WTC11 (cell line): ENCODE measurements around the gene CAMK2B.

ENCODE experiments used
- ELF4 ChIP-seq: sonication (generic); formaldehyde crosslinking; IDR thresholded peaks from 2 replicates; pipeline ENCODE4 v1.8.1; 2022; ENCODE audit warnings: low read depth, mild to moderate bottlenecking, moderate library complexity, missing genetic modification reagents
- ESRRA ChIP-seq: sonication (generic); formaldehyde crosslinking; IDR thresholded peaks from 2 replicates; pipeline ENCODE4 v1.8.1; 2022; ENCODE audit warnings: mild to moderate bottlenecking, missing genetic modification reagents, borderline replicate concordance
- ETV6 ChIP-seq: sonication (generic); formaldehyde crosslinking; IDR thresholded peaks from 2 replicates; pipeline ENCODE4 v1.8.1; 2022; ENCODE audit warnings: mild to moderate bottlenecking, missing genetic modification reagents
- FOXJ3 ChIP-seq: sonication (generic); formaldehyde crosslinking; IDR thresholded peaks from 2 replicates; pipeline ENCODE4 v1.9.0; 2021; ENCODE audit warnings: missing genetic modification reagents, mild to moderate bottlenecking, borderline replicate concordance
- NFATC4 ChIP-seq: fragments of 250-450 bp; sonication (Bioruptor Pico); IDR thresholded peaks from 2 replicates; pipeline ENCODE4 v1.9.0; 2021; ENCODE audit warnings: mild to moderate bottlenecking
- NFE2L1 ChIP-seq: sonication (generic); formaldehyde crosslinking; IDR thresholded peaks from 2 replicates; pipeline ENCODE4 v1.8.1; 2023; ENCODE audit warnings: missing genetic modification reagents
- SMAD4 ChIP-seq: sonication (generic); formaldehyde crosslinking; IDR thresholded peaks from 2 replicates; pipeline ENCODE4 v1.8.0; 2022; ENCODE audit warnings: mild to moderate bottlenecking, missing genetic modification reagents
- SP1 ChIP-seq: sonication (generic); formaldehyde crosslinking; conservative IDR thresholded peaks from 2 replicates; pipeline ENCODE4 v1.8.1; 2022; ENCODE audit warnings: missing genetic modification reagents
- TF ChIP-seq, protein P1 (sequence below): fragments of 200-600 bp; IDR thresholded peaks from 2 replicates; pipeline ENCODE4 v1.8.0; 2022; ENCODE audit warnings: antibody characterized with exemption
- TF ChIP-seq, protein P2 (sequence below): sonication (generic); formaldehyde crosslinking; IDR thresholded peaks from 2 replicates; pipeline ENCODE4 v1.8.1; 2023; ENCODE audit warnings: mild to moderate bottlenecking, missing genetic modification reagents, moderate library complexity
- TF ChIP-seq, protein P3 (sequence below): sonication (generic); formaldehyde crosslinking; IDR thresholded peaks from 2 replicates; pipeline ENCODE4 v1.8.1; 2022; ENCODE audit warnings: mild to moderate bottlenecking, missing genetic modification reagents, moderate library complexity, borderline replicate concordance
- TF ChIP-seq, protein P4 (sequence below): sonication (generic); formaldehyde crosslinking; conservative IDR thresholded peaks from 2 replicates; pipeline ENCODE4 v1.8.1; 2022; ENCODE audit warnings: mild to moderate bottlenecking, missing genetic modification reagents
- TF ChIP-seq, protein P5 (sequence below): sonication (generic); formaldehyde crosslinking; IDR thresholded peaks from 2 replicates; pipeline ENCODE4 v1.8.1; 2023; ENCODE audit warnings: mild to moderate bottlenecking, missing genetic modification reagents, moderate library complexity

DNA sequence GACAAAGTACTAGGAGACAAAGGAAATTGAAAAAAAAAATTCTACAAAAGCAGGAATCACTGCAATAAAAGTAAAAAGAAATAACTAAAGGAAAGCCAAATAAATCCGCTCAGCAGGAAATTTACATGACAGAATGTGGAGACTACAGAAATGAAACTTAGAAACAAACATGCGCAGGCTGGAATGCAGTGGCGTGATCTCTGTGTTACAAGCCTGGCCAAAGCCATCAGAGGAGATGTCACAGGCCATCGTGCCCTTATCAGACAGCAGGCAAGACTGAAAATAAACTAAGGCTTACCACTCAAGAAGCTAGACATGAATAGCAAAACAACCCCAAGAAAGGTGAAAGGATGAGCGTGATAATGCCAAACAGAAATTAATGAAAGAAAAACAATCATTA lies 6.3 kb upstream of the CAMK2B start:
- TF ChIP-seq, protein P1, sequence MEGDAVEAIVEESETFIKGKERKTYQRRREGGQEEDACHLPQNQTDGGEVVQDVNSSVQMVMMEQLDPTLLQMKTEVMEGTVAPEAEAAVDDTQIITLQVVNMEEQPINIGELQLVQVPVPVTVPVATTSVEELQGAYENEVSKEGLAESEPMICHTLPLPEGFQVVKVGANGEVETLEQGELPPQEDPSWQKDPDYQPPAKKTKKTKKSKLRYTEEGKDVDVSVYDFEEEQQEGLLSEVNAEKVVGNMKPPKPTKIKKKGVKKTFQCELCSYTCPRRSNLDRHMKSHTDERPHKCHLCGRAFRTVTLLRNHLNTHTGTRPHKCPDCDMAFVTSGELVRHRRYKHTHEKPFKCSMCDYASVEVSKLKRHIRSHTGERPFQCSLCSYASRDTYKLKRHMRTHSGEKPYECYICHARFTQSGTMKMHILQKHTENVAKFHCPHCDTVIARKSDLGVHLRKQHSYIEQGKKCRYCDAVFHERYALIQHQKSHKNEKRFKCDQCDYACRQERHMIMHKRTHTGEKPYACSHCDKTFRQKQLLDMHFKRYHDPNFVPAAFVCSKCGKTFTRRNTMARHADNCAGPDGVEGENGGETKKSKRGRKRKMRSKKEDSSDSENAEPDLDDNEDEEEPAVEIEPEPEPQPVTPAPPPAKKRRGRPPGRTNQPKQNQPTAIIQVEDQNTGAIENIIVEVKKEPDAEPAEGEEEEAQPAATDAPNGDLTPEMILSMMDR = no peak
- no peak for TF ChIP-seq FOXJ3 (CRISPR knock-in tag)
- TF ChIP-seq NFATC4 (CRISPR knock-in tag) = no peak
- TF ChIP-seq, protein P2, sequence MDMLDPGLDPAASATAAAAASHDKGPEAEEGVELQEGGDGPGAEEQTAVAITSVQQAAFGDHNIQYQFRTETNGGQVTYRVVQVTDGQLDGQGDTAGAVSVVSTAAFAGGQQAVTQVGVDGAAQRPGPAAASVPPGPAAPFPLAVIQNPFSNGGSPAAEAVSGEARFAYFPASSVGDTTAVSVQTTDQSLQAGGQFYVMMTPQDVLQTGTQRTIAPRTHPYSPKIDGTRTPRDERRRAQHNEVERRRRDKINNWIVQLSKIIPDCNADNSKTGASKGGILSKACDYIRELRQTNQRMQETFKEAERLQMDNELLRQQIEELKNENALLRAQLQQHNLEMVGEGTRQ (CRISPR knock-in tag) = no peak
- TF ChIP-seq, protein P3, sequence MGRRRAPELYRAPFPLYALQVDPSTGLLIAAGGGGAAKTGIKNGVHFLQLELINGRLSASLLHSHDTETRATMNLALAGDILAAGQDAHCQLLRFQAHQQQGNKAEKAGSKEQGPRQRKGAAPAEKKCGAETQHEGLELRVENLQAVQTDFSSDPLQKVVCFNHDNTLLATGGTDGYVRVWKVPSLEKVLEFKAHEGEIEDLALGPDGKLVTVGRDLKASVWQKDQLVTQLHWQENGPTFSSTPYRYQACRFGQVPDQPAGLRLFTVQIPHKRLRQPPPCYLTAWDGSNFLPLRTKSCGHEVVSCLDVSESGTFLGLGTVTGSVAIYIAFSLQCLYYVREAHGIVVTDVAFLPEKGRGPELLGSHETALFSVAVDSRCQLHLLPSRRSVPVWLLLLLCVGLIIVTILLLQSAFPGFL = no peak
- TF ChIP-seq, protein P4, sequence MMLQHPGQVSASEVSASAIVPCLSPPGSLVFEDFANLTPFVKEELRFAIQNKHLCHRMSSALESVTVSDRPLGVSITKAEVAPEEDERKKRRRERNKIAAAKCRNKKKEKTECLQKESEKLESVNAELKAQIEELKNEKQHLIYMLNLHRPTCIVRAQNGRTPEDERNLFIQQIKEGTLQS (CRISPR knock-in tag) = no peak
- TF ChIP-seq ESRRA (CRISPR knock-in tag) = no peak
- TF ChIP-seq NFE2L1 = no peak
- TF ChIP-seq, protein P5, sequence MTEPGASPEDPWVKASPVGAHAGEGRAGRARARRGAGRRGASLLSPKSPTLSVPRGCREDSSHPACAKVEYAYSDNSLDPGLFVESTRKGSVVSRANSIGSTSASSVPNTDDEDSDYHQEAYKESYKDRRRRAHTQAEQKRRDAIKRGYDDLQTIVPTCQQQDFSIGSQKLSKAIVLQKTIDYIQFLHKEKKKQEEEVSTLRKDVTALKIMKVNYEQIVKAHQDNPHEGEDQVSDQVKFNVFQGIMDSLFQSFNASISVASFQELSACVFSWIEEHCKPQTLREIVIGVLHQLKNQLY (CRISPR knock-in tag) = no peak
- TF ChIP-seq SP1 = no peak
- no peak for TF ChIP-seq SMAD4 (CRISPR knock-in tag)
- TF ChIP-seq ETV6 = no peak
- TF ChIP-seq ELF4 (CRISPR knock-in tag) = no peak
